ENCODE data around the gene NLRC3.

Gene NLRC3

GRCh38 chr16:3580251-3580651 is 3.0 kb upstream of the NLRC3 start:
- no peak for TF ChIP-seq PPARA (CRISPR knock-in tag; IDR thresholded peaks at IDR 0.05; ENCODE audit: borderline replicate concordance)
- TF ChIP-seq BACH2 (CRISPR knock-in tag; IDR thresholded peaks at IDR 0.05; ENCODE audit: borderline replicate concordance) = no peak
- TF ChIP-seq GLIS3 (CRISPR knock-in tag; IDR thresholded peaks at IDR 0.05) = no peak
- TF ChIP-seq CSRNP3 (CRISPR knock-in tag; IDR thresholded peaks at IDR 0.05) = no peak
- no peak for TF ChIP-seq PATZ1 (CRISPR knock-in tag; IDR thresholded peaks at IDR 0.05; ENCODE audit: borderline replicate concordance)
- no peak for TF ChIP-seq ZC3H10 (CRISPR knock-in tag; IDR thresholded peaks at IDR 0.05)
- no peak for TF ChIP-seq TOX (CRISPR knock-in tag; IDR thresholded peaks at IDR 0.05; ENCODE audit: borderline replicate concordance)
- ATAC-seq = no peak

- no peak for ATAC-seq
Observed at GRCh38 chr16:3579776-3580175, 2.6 kb upstream of the NLRC3 start.

More at GRCh38 chr16:3579776-3580175, 2.6 kb upstream of the NLRC3 start:
- TF ChIP-seq TSHZ2 (CRISPR knock-in tag; IDR thresholded peaks at IDR 0.05) = no peak
- TF ChIP-seq POU6F1 (CRISPR knock-in tag; IDR thresholded peaks at IDR 0.05; ENCODE audit: borderline replicate concordance, low read depth) = no peak
- no peak for TF ChIP-seq ISL1 (CRISPR knock-in tag; IDR thresholded peaks at IDR 0.05)
- no peak for TF ChIP-seq BACH2 (CRISPR knock-in tag; IDR thresholded peaks at IDR 0.05; ENCODE audit: borderline replicate concordance)
- no peak for TF ChIP-seq GLIS3 (CRISPR knock-in tag; IDR thresholded peaks at IDR 0.05)
- no peak for TF ChIP-seq ARNTL (CRISPR knock-in tag; IDR thresholded peaks at IDR 0.05; ENCODE audit: borderline replicate concordance, low read depth)
- no peak for TF ChIP-seq ZFP3 (CRISPR knock-in tag; IDR thresholded peaks at IDR 0.05)
- TF ChIP-seq ZNF70 (CRISPR knock-in tag; IDR thresholded peaks at IDR 0.05) = no peak
- TF ChIP-seq TCF4 (CRISPR knock-in tag; IDR thresholded peaks at IDR 0.05; ENCODE audit: borderline replicate concordance) = no peak
- no peak for TF ChIP-seq ESRRG (CRISPR knock-in tag; IDR thresholded peaks at IDR 0.05)
- no peak for TF ChIP-seq SNAI2 (CRISPR knock-in tag; IDR thresholded peaks at IDR 0.05)
- TF ChIP-seq RARB (CRISPR knock-in tag; IDR thresholded peaks at IDR 0.05) = no peak
- no peak for TF ChIP-seq ZFP30 (CRISPR knock-in tag; IDR thresholded peaks at IDR 0.05)
- TF ChIP-seq TOX (CRISPR knock-in tag; IDR thresholded peaks at IDR 0.05; ENCODE audit: borderline replicate concordance) = no peak
- TF ChIP-seq CSDC2 (CRISPR knock-in tag; IDR thresholded peaks at IDR 0.05) = no peak
- TF ChIP-seq ZNF8 (CRISPR knock-in tag; IDR thresholded peaks at IDR 0.05) = no peak
- TF ChIP-seq PPARA (CRISPR knock-in tag; IDR thresholded peaks at IDR 0.05; ENCODE audit: borderline replicate concordance) = no peak
- TF ChIP-seq PATZ1 (CRISPR knock-in tag; IDR thresholded peaks at IDR 0.05; ENCODE audit: borderline replicate concordance) = no peak
